Measurements from ENCODE around the gene SCN8A. TPM values are rescaled to one million over a fixed set of nuclear protein-coding genes. Genes with fewer than 3 reads are reported as not detected.

Gene SCN8A
- total RNA-seq, 1 experiment from 2014 or later, result 5.4 TPM

DNA sequence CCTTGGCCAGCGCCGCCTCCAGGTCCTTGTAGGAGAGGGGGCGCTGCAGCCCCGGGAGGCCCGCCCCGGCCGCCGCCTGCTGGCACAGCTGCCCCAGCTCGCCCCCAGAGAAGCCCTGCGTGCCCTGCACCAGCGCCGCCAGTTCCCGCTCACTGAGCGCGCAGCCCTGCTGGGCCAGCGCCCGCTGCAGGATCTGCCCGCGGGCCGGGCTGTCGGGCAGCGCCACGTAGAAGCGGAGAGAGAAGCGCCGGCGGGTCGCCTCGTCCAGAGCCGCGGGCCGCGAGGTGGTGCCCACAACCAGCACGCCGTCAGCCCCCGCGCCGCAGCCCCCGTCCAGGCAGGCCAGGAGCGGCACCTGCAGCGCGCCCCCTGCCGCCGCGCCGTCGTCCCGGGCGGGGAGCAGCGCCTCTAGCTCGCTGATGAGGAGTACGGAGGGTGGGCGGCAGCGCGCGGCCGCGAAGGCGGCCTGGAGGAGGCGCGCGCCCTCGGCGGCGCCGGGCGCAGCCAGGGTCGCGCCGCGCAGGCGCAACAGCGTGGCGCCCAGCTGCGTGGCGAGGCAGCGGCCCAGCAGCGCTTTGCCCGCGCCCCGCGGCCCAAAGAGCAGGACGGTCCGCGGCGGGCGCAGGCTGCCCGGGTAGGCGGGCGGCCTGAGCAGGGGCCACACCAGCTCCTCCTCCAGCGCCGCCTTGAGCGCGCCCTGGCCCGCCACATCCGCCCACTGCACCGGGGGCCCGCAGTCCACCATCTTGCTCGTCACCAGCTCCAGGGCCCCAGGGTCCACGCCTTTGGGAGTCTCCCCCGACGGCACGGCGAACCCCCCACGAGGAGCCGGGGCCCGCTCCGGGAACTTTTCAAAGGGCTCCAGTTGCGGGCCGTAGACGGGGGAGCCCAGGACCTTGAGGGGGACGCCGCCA lies 229.8 kb downstream of the SCN8A start:
- no peak overlapping the region for H3K27ac Mint-ChIP-seq (ENCODE audit: unreplicated experiment)
- BruUV-seq (replicated peaks), result no TSS peak
- DNase-seq, result no peak
- TF ChIP-seq, protein P1, sequence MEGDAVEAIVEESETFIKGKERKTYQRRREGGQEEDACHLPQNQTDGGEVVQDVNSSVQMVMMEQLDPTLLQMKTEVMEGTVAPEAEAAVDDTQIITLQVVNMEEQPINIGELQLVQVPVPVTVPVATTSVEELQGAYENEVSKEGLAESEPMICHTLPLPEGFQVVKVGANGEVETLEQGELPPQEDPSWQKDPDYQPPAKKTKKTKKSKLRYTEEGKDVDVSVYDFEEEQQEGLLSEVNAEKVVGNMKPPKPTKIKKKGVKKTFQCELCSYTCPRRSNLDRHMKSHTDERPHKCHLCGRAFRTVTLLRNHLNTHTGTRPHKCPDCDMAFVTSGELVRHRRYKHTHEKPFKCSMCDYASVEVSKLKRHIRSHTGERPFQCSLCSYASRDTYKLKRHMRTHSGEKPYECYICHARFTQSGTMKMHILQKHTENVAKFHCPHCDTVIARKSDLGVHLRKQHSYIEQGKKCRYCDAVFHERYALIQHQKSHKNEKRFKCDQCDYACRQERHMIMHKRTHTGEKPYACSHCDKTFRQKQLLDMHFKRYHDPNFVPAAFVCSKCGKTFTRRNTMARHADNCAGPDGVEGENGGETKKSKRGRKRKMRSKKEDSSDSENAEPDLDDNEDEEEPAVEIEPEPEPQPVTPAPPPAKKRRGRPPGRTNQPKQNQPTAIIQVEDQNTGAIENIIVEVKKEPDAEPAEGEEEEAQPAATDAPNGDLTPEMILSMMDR (IDR thresholded peaks at IDR 0.05; ENCODE audit: unreplicated experiment), result no peak
- H3K9me3 Mint-ChIP-seq (ENCODE audit: low read depth, unreplicated experiment), result no peaks in the 10 kb centered on the region
- H3K27me3 Mint-ChIP-seq (ENCODE audit: unreplicated experiment), result no peaks in the 10 kb centered on the region
- H3K4me1 Mint-ChIP-seq (ENCODE audit: low read depth, unreplicated experiment), result no peaks in the 10 kb centered on the region
- CTCF ChIA-PET, result no interaction called here
- intact Hi-C loops (cut with micrococcal nuclease; ENCODE audit: unreplicated experiment), result no loop called here
- no peak overlapping the region for H3K4me3 Mint-ChIP-seq (ENCODE audit: low read depth, unreplicated experiment)
- H3K36me3 Mint-ChIP-seq (ENCODE audit: insufficient read depth, unreplicated experiment), result no peaks in the 10 kb centered on the region

DNA sequence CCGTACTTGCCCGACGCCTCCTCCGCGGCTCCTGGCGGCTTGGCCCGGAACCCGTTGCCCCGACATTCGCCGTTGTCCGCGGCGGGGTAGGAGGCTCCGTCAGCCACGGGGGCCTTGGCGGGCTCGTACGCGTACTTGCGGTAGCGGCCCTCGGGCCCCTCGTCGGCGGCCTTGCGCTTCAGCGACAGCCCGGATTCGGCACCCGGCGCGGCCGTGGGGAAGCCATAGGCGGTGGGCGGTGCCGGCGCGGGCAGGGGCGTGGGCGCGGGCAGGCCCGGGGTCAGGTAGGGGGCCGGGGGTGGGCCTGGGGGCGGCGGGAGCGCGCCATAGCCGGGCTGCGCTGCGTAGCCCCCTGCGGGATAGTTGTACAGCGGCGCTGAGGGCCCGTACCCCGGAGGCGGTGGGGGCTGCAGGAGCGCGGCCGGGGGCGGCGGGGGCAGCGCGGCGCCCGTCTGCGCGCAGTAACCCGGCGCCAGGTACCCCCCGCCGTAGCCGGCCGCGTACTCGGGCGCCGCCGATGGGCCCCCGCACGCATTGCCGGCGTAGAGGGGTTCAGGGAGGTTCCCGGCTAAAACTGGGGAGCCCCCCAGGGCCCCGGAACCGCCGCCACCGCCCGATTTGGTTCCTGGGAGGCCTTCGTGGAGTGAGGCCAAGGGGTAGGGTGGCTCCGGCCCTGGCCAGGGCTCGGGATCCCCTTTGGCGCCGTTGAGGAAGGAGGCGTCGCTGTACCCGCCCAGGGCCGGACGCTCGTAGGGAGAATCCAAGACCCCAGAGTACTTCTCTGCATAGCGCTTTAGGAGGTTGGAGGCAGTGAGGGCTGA lies 230.6 kb downstream of the SCN8A start:
- BruUV-seq (replicated peaks), result no TSS peak
- Mint-ChIP-seq H3K9me3 (ENCODE audit: low read depth, unreplicated experiment) (no peaks in the 10 kb centered on the region), H3K4me3 (ENCODE audit: low read depth, unreplicated experiment) (no peak overlapping the region), H3K27me3 (ENCODE audit: unreplicated experiment) (no peaks in the 10 kb centered on the region), H3K4me1 (ENCODE audit: low read depth, unreplicated experiment) (no peaks in the 10 kb centered on the region), H3K36me3 (ENCODE audit: insufficient read depth, unreplicated experiment) (no peaks in the 10 kb centered on the region), H3K27ac (ENCODE audit: unreplicated experiment) (no peak overlapping the region)
- CTCF ChIA-PET, result no interaction called here
- intact Hi-C loops (cut with micrococcal nuclease; ENCODE audit: unreplicated experiment), result no loop called here
- TF ChIP-seq, protein P1 (IDR thresholded peaks at IDR 0.05; ENCODE audit: unreplicated experiment), result no peak
- DNase-seq, result no peak

DNA sequence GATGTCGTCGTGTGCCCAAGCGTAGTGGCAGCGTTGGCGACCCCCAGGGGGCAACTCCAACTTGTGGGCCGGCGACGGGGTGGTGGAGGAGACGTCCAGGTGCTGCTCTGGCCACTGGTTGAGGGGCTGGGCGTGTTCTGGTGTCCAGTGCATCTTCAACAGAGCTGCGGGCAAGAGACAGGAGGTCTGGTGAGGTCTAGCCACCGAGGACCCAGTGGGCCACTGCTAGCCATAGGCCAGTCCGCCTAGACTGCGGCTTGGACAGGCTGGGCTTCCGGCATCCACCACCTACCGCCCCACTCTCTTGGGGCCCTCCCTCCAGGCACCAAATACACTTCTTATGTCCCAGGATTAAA lies 231.2 kb downstream of the SCN8A start:
- no peak overlapping the region for H3K27ac Mint-ChIP-seq (ENCODE audit: unreplicated experiment)
- TF ChIP-seq, protein P1 (IDR thresholded peaks at IDR 0.05; ENCODE audit: unreplicated experiment), result no peak
- DNase-seq, result no peak
- H3K36me3 Mint-ChIP-seq (ENCODE audit: insufficient read depth, unreplicated experiment), result no peaks in the 10 kb centered on the region
- H3K27me3 Mint-ChIP-seq (ENCODE audit: unreplicated experiment), result no peaks in the 10 kb centered on the region
- CTCF ChIA-PET, result no interaction called here
- BruUV-seq (replicated peaks), result no TSS peak
- no peaks in the 10 kb centered on the region for H3K9me3 Mint-ChIP-seq (ENCODE audit: low read depth, unreplicated experiment)
- H3K4me3 Mint-ChIP-seq (ENCODE audit: low read depth, unreplicated experiment), result no peak overlapping the region
- no peaks in the 10 kb centered on the region for H3K4me1 Mint-ChIP-seq (ENCODE audit: low read depth, unreplicated experiment)
- intact Hi-C loops (cut with micrococcal nuclease; ENCODE audit: unreplicated experiment), result no loop called here

DNA sequence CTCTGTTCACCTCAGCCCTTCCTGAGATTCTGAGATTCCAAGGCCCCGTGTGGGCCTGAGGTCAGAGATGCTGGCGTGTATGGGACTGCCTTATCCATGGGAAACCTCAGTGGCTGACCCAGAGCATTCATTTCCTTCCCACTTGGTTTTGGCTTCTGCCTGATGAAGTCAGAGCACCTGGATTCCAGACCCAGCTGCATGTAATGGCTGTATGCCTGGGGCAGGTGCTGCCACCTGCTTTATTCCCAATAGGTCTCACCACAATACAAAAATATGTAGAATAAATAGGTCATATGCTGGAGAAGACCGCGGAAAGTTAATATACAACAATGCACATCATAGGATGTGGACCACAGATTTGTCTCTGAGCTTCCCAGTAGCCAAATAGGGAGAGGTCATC lies 231.9 kb downstream of the SCN8A start:
- H3K27me3 Mint-ChIP-seq (ENCODE audit: unreplicated experiment), result no peaks in the 10 kb centered on the region
- intact Hi-C loops (cut with micrococcal nuclease; ENCODE audit: unreplicated experiment), result no loop called here

More for the DNA sequence above, 231.9 kb downstream of the SCN8A start:
- no peak overlapping the region for H3K27ac Mint-ChIP-seq (ENCODE audit: unreplicated experiment)
- no peak for DNase-seq
- H3K4me3 Mint-ChIP-seq (ENCODE audit: low read depth, unreplicated experiment), result no peak overlapping the region
- H3K4me1 Mint-ChIP-seq (ENCODE audit: low read depth, unreplicated experiment), result peaks cover 2% of the 10 kb centered on the region
- BruUV-seq (replicated peaks), result no TSS peak
- CTCF ChIA-PET, result no interaction called here
- TF ChIP-seq, protein P1 (IDR thresholded peaks at IDR 0.05; ENCODE audit: unreplicated experiment), result no peak
- no peaks in the 10 kb centered on the region for H3K9me3 Mint-ChIP-seq (ENCODE audit: low read depth, unreplicated experiment)
- no peaks in the 10 kb centered on the region for H3K36me3 Mint-ChIP-seq (ENCODE audit: insufficient read depth, unreplicated experiment)
